Pancreas (tissue), 10 donors: Measurements from ENCODE around the gene PPFIBP2. TPM values are rescaled to one million over a fixed set of nuclear protein-coding genes. Genes with fewer than 3 reads are reported as not detected.

Experiments
- ATAC-seq, 4 donors: fragments of 200-7000 bp; cut with Tn5 transposase; one replicate each; pipeline versions ENCODE4 v1.8.0 to v1.9.1; 2020; ENCODE audit warnings: mild to moderate bottlenecking in 4 of 4, moderate library complexity in 4 of 4
- DNase-seq, 6 donors: peaks; one replicate each; pipeline ENCODE4 v3.0.0-alpha.2; 2020
- FAIRE-seq: peaks from 2 replicates; lab custom pipeline; 2012; peaks lifted over from hg19 to GRCh38; lab: Jason Lieb, UNC
- H3K27ac ChIP-seq, 4 donors: fragments of 200-600 bp; sonication (generic); 1 replicate in 3 of 4; 2 replicates in 1 of 4; pipeline versions ENCODE4 v1.5.0 to v1.8.0; 2020
- H3K27me3 ChIP-seq, 4 donors: fragments of 200-600 bp; one replicate each; pipeline ENCODE4 v1.8.0; 2021
- H3K36me3 ChIP-seq, 3 donors: fragments of 200-600 bp; sonication (generic) in 1 of 3; one replicate each; pipeline versions ENCODE4 v1.5.0 to v1.8.0; 2020 to 2021
- H3K4me1 ChIP-seq, 3 donors: fragments of 200-600 bp; one replicate each; pipeline ENCODE4 v1.8.0; 2021
- H3K4me3 ChIP-seq, 4 donors: fragments of 200-600 bp; sonication (generic) in 2 of 4; one replicate each; pipeline versions ENCODE4 v1.5.0 to v1.8.0; 2020 to 2021
- H3K9me3 ChIP-seq, 4 donors: fragments of 200-600 bp; one replicate each; pipeline ENCODE4 v1.8.0; 2021
- CTCF ChIP-seq, 4 donors: fragments of 200-600 bp; sonication (generic) in 3 of 4; IDR thresholded peaks; one replicate each; pipeline versions ENCODE4 v1.5.0 to v1.8.0; 2021; ENCODE audit warnings: antibody characterized with exemption in 4 of 4
- WGBS, 2 donors: extraction: QIAGEN DNeasy Blood & Tissue Kit; methylation state at CpG; one replicate each; pipeline ENCODE4 v1.1.7; 2013; 5-methylcytosine and 5-hydroxymethylcytosine counted together
- intact Hi-C, 3 donors: fragments of 100-400 bp; cut with DNase I; formaldehyde crosslinking; loops; one replicate each; pipeline versions ENCODE4 v1.11.1 to v1.14.2; 2022
- polyA plus RNA-seq, 2 donors: library from polyadenylated mRNA; stranded (reverse); fragments of 200-250 nt; gene quantifications; one replicate each; pipeline ENCODE4 v1.2.3, GENCODE V29; 2013
- total RNA-seq, 6 donors: library from RNA; stranded (reverse); fragmentation: NEBNext Ultra II Directional in 4 of 6; extraction: Animal tissue kit (Norgen Biotek cat#: 25700) in 4 of 6; gene quantifications; one replicate each; pipeline versions ENCODE4 v1.2.1 to v1.2.4, GENCODE V29; 2021 to 2023
- donor health status: healthy with polysubstance abuse.
- donor health status: DM: no; HTN: no; CAD: no; lungs with moderate emphysema.
- donor health status: DM: no; HTN: no; CAD: no.
- donor health status: control.
- donor health status: control.
- donor health status: Bipolar disorder and iron deficiency.
- donor health status: DM: yes; HTN: yes; CAD: no.
- donor health status: DM: no; HTN: no; CAD: no.
- donor health status: DM: no; HTN: no; CAD: no.
- donor health status: DM: yes; HTN: yes; CAD: no.

Gene PPFIBP2
- total and polyA plus RNA-seq, 8 donors = 8.0 to 24.7 (median 11.4) TPM

GRCh38 chr11:7619322-7619721 is 105.5 kb downstream of the PPFIBP2 start:
- H3K36me3 ChIP-seq = peaks cover 0 to 9% (median 3%) of the 10 kb centered on the region in 3 donors
- H3K27ac ChIP-seq = no peak overlapping the region
- H3K4me1 ChIP-seq = peaks cover 0 to under 1% (median 0%) of the 10 kb centered on the region in 3 donors
- no peaks in the 10 kb centered on the region for H3K9me3 ChIP-seq
- DNase-seq = no peak
- no peak for TF ChIP-seq CTCF (IDR thresholded peaks at IDR 0.05)
- H3K27me3 ChIP-seq = no peaks in the 10 kb centered on the region
- 89 to 97% methylated on average over 3 of the region's 3 CpGs for WGBS, 2 donors
- no peak overlapping the region for H3K4me3 ChIP-seq
- FAIRE-seq = no peak
- intact Hi-C loops = no loop called here
- ATAC-seq = no peak

- DNase-seq (no peak), ATAC-seq (no peak), FAIRE-seq (no peak)
- Histone ChIP-seq H3K9me3 (no peaks in the 10 kb centered on the region), H3K36me3 (peaks cover 0 to 16% (median 3%) of the 10 kb centered on the region in 3 donors), H3K4me3 (no peak overlapping the region), H3K27me3 (no peaks in the 10 kb centered on the region), H3K4me1 (no peaks in the 10 kb centered on the region), H3K27ac (no peak overlapping the region)
- intact Hi-C loops = no loop called here
- 71 to 80% methylated on average over 3 of the region's 3 CpGs for WGBS, 2 donors
- no peak for TF ChIP-seq CTCF (IDR thresholded peaks at IDR 0.05)
Observed at GRCh38 chr11:7621090-7621489, 107.3 kb downstream of the PPFIBP2 start.

- intact Hi-C loops = no loop called here
- no peak for DNase-seq
- Histone ChIP-seq H3K27ac (no peak overlapping the region), H3K9me3 (no peaks in the 10 kb centered on the region), H3K4me1 (no peaks in the 10 kb centered on the region), H3K4me3 (no peak overlapping the region), H3K27me3 (no peaks in the 10 kb centered on the region), H3K36me3 (peaks cover 0 to 16% (median 3%) of the 10 kb centered on the region in 3 donors)
- 19 to 30% methylated on average over 1 of the region's 1 CpG for WGBS, 2 donors
- no peak for FAIRE-seq
- TF ChIP-seq CTCF (IDR thresholded peaks at IDR 0.05) = no peak
- no peak for ATAC-seq
Observed at GRCh38 chr11:7621554-7621953, 107.8 kb downstream of the PPFIBP2 start.

DNA sequence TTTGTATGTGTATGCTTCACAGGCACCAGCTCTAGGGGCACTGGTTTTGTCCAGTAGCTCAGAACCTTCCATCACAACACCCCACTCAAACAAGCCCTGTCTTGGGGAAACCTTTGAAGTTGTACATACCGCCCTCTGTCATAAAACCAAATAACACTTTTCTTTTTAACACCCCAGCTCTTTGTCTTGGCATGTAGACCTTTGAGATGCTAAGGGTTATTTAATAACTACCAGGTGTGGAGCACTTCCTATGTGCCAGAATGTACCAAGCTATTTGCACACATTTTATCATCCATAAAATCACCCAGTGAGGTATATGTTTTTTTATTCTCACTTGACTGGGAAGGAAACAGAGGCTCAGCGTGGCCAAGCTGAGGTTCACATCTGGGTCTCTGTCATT is 108.9 kb downstream of the PPFIBP2 start:
- ATAC-seq (no peak), FAIRE-seq (no peak), DNase-seq (no peak)
- peaks cover 0 to 16% (median 3%) of the 10 kb centered on the region in 3 donors for H3K36me3 ChIP-seq
- TF ChIP-seq CTCF (IDR thresholded peaks at IDR 0.05) = no peak
- H3K4me3 ChIP-seq = no peak overlapping the region
- H3K27ac ChIP-seq = no peak overlapping the region
- intact Hi-C loops = no loop called here
- H3K9me3 ChIP-seq = no peaks in the 10 kb centered on the region
- H3K27me3 ChIP-seq = no peaks in the 10 kb centered on the region
- H3K4me1 ChIP-seq = no peaks in the 10 kb centered on the region
- 87 to 91% methylated on average over 2 of the region's 2 CpGs for WGBS, 2 donors

- H3K36me3 ChIP-seq = peaks cover 0 to 45% (median 10%) of the 10 kb centered on the region in 3 donors
- ATAC-seq = no peak
Observed at GRCh38 chr11:7628660-7629059, 114.9 kb downstream of the PPFIBP2 start.

More at GRCh38 chr11:7628660-7629059, 114.9 kb downstream of the PPFIBP2 start:
- intact Hi-C loops = no loop called here
- Histone ChIP-seq H3K27me3 (no peaks in the 10 kb centered on the region), H3K4me3 (no peak overlapping the region), H3K4me1 (no peaks in the 10 kb centered on the region), H3K9me3 (no peaks in the 10 kb centered on the region), H3K27ac (no peak overlapping the region)
- WGBS, 2 donors = 72 to 76% methylated on average over 3 of the region's 3 CpGs
- FAIRE-seq (no peak), DNase-seq (no peak)
- no peak for TF ChIP-seq CTCF (IDR thresholded peaks at IDR 0.05)
